Thyroid gland (tissue), 4 donors: ENCODE measurements around the gene ARHGAP8.

Experiments
- CTCF ChIP-seq, 6 experiments: fragments of 200-600 bp in 3 of 6; fragments of 450-650 bp in 3 of 6; sonication (generic) in 3 of 6; IDR thresholded peaks; one replicate each; pipeline ENCODE4 v1.5.1; 2016 to 2019; ENCODE audit warnings: antibody characterized with exemption in 6 of 6, mild to moderate bottlenecking in 2 of 6, inconsistent platforms in 1 of 6, moderate library complexity in 1 of 6
- POLR2A ChIP-seq, 2 donors: fragments of 450-650 bp; IDR thresholded peaks; one replicate each; pipeline ENCODE4 v1.6.1; 2017; ENCODE audit warnings: antibody characterized with exemption in 2 of 2, mild to moderate bottlenecking in 2 of 2, moderate library complexity in 1 of 2

DNA sequence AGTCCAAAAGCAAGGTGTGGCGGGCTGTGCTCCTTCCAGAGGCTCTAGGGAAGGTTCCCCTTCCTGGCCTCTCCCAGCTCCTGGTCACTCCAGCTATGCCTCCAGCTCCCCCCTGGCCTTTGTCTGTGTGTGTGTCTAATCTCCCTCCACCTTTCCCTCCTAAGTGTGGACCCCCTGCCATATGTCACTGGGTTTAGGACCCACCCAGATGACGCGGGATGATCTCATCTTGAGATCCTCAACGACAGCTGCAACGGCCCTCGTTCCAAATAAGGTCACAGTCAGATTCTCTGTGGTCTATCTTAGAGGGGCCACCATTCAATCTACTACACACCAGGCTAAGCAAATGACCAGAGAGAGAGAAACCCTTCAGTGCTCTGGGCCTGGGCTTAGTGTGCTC, 107.9 kb downstream of the ARHGAP8 start:
- TF ChIP-seq POLR2A (IDR thresholded peaks at IDR 0.05) (no peak), CTCF (IDR thresholded peaks at IDR 0.05) (no peak)
